Measurements from ENCODE around the gene CDCP2.

GRCh38 chr1:54118704-54119103 is 34.1 kb downstream of the CDCP2 start:
- TF ChIP-seq CTCF (conservative IDR thresholded peaks at IDR 0.05; ENCODE audit: low read depth, low read length) (no peak), EZH2phosphoT487 (IDR thresholded peaks at IDR 0.05; ENCODE audit: borderline replicate concordance, low read length) (no peak), EZH2 (IDR thresholded peaks at IDR 0.05; ENCODE audit: low read length, unreplicated experiment) (no peak)

All from PC-3 (cell line).